GM12865 (cell line): ENCODE results near the gene PRDM13.
"Not testable (repeated sequence)": the region's sequence is repeated elsewhere in the genome, so short reads cannot be mapped to it uniquely, and the experiment has no call there.

Experiments used
- DNase-seq: peaks from one replicate; pipeline ENCODE4 v3.0.0; 2010; ENCODE audit warnings: low read depth
- H3K4me3 ChIP-seq: 2 replicates; pipeline ENCODE4 v1.5.1; 2011; ENCODE audit warnings: mild to moderate bottlenecking, low read depth, low read length, control low read depth
- TF ChIP-seq, protein P1 (sequence below): IDR thresholded peaks from 2 replicates; pipeline ENCODE4 v1.5.1; 2011; ENCODE audit warnings: low read length, control low read depth, low read depth, inconsistent platforms; ENCODE audit not compliant: insufficient read depth; ENCODE audit errors: missing control alignments

Gene PRDM13

DNA sequence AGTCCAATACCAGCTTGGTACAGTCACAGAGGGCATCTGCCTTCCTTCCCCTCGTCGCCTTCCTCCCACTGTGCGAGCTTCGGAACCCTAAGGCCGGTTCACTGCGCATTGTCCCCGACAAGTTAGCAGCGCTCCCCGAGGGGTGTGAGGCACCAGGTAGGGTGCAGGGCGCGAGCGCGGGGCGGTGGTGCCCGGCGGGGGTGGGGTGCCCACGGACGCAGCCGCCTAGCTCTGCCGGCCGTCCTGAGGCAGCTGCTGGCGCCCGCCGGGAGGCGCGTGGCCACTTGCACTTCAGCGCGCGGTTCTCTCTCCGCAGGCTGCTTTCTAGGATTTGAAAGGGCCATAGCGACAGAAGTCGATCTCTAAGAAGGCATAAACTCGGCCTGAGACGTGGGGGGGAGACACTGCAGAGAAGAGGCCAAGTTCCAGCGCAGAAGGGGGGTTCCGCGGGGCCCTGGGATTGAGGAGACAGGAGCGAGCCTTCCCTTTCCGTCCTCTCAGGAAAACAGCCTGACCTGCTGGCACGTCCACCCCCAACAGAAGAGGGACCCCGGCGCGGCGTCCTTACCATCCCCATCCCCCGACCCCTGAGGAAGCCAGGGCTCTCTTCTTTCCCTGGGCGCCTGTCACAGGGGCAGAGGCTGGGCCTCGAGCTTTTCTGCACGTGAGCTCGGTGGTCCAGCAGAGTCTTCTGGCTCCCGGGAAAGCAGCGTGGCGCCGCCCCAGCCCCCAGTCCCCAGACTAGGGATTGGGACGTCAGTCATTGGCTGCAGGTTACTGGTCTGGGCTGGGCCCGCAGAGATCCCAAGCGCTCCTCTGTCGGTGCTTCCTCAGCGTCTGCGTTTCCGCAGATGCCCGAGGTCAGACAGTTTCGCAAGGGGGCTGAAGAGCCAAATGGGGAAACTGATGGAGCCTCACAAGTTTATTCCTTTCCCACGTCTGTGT lies 15.6 kb upstream of the PRDM13 start:
- TF ChIP-seq, protein P1, sequence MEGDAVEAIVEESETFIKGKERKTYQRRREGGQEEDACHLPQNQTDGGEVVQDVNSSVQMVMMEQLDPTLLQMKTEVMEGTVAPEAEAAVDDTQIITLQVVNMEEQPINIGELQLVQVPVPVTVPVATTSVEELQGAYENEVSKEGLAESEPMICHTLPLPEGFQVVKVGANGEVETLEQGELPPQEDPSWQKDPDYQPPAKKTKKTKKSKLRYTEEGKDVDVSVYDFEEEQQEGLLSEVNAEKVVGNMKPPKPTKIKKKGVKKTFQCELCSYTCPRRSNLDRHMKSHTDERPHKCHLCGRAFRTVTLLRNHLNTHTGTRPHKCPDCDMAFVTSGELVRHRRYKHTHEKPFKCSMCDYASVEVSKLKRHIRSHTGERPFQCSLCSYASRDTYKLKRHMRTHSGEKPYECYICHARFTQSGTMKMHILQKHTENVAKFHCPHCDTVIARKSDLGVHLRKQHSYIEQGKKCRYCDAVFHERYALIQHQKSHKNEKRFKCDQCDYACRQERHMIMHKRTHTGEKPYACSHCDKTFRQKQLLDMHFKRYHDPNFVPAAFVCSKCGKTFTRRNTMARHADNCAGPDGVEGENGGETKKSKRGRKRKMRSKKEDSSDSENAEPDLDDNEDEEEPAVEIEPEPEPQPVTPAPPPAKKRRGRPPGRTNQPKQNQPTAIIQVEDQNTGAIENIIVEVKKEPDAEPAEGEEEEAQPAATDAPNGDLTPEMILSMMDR: no peak
- DNase-seq: no peak
- H3K4me3 ChIP-seq: no peak overlapping the region

DNA sequence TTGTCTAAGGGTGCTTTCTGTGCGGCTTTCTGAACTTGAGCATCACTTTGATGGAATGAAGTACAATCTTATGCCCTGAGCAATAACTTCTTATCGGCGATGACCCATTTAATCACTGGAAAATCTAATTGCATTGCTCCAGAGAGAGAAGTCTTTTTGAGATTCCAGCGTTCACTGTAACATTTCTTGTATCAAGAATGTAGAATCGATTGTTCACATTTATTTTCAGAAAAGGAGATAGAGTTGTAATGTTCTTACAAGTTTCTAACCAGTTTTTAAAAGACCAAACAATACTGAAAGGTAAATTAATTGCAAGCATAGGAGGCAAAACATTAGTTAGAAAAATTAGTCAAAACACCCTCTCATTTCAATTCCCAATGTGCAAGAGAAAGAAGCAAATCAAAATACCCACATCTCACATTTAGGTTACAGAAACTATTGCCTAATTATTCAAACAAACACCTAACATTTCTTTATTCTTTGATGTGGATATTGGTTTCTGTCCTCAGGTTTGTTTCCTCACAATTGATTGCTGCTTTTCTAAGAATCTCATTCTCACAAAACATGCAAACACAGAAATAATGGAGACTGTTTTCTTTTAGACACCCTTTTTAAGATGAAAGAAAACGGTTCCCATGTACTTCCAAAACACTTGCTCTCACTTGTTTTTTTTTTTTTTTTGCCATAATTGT lies 14.8 kb upstream of the PRDM13 start:
- TF ChIP-seq, protein P1: no peak
- H3K4me3 ChIP-seq: no peak overlapping the region
- DNase-seq: no peak

DNA sequence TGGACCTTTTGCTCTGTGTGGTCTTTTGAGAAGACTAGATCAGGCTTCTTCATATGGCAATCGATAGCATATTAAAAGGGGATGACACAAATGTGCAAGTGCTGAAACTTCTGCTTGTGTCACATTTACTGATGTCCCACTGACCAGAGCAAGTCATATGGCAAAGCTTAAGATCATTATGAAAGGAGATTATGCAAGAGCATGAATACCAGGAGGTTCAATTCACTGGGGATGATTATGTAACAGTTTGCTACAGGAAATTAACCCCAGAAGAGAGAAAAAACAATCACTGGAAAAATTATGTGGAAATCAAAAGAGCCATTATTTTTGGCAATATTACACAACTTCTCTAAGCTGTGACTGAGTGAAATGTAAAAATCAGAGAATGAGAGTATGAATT lies 13.7 kb upstream of the PRDM13 start:
- no peak for DNase-seq
- no peak overlapping the region for H3K4me3 ChIP-seq
- TF ChIP-seq, protein P1: no peak

- H3K4me3 ChIP-seq, DNase-seq: not testable (repeated sequence)
These were observed 11.9 kb upstream of the PRDM13 start for GRCh38 chr6:99594696-99595095.

GRCh38 chr6:99602520-99603420 lies 3.9 kb upstream of the PRDM13 start:
- TF ChIP-seq, protein P1: no peak
- DNase-seq: no peak

GRCh38 chr6:99603421-99604165 lies 3.0 kb upstream of the PRDM13 start:
- TF ChIP-seq, protein P1: no peak
- DNase-seq: peak; percentile 29

More at GRCh38 chr6:99602520-99603420, 3.9 kb upstream of the PRDM13 start:
- H3K4me3 ChIP-seq: no peak overlapping the region

More at GRCh38 chr6:99603421-99604165, 3.0 kb upstream of the PRDM13 start:
- peak overlapping the region; percentile 48 for H3K4me3 ChIP-seq
